22Rv1 (cell line): Measurements from ENCODE around the gene CAPN3.

Experiments
- ZFX ChIP-seq: fragments of 450-650 bp; IDR thresholded peaks from 2 replicates; pipeline ENCODE4 v1.6.1; 2017; ENCODE audit warnings: antibody characterized with exemption, borderline replicate concordance
- TF ChIP-seq, protein P1 (sequence below): fragments of 450-650 bp; IDR thresholded peaks from 2 replicates; pipeline ENCODE4 v1.5.1; 2017; ENCODE audit warnings: mild to moderate bottlenecking

DNA sequence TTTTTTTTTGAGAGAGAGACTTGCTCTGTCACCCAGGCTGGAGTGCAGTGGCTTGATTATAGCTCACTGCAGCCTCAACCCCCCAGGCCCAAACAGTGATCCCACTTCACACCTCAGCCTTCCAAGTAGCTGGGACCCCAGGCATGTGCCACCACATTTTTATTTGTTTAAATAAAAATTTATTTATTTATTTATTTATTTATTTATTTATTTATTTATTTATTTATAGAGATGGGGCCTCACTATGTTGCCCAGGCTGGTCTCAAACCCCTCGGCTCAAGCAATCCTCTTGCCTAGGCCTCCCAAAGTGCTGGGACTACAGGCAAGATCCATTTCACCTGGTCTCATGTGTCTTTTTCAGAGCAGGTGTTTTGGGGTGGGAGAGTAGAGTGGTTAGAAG, 15.5 kb downstream of the CAPN3 start:
- TF ChIP-seq, protein P1, sequence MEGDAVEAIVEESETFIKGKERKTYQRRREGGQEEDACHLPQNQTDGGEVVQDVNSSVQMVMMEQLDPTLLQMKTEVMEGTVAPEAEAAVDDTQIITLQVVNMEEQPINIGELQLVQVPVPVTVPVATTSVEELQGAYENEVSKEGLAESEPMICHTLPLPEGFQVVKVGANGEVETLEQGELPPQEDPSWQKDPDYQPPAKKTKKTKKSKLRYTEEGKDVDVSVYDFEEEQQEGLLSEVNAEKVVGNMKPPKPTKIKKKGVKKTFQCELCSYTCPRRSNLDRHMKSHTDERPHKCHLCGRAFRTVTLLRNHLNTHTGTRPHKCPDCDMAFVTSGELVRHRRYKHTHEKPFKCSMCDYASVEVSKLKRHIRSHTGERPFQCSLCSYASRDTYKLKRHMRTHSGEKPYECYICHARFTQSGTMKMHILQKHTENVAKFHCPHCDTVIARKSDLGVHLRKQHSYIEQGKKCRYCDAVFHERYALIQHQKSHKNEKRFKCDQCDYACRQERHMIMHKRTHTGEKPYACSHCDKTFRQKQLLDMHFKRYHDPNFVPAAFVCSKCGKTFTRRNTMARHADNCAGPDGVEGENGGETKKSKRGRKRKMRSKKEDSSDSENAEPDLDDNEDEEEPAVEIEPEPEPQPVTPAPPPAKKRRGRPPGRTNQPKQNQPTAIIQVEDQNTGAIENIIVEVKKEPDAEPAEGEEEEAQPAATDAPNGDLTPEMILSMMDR, result no peak
- TF ChIP-seq ZFX, result no peak
